BE2C (cell line): ENCODE results near the gene DEFB128.

Experiments used
- DNase-seq: peaks from one replicate; pipeline ENCODE4 v3.0.0-alpha.2; 2020
- H3K27me3 ChIP-seq: fragments of 250-450 bp; sonication (Bioruptor Pico); 2 replicates; pipeline ENCODE4 v1.5.1; 2020; ENCODE audit warnings: mild to moderate bottlenecking
- H3K36me3 ChIP-seq: fragments of 250-450 bp; sonication (Bioruptor Pico); 2 replicates; pipeline ENCODE4 v1.5.1; 2020; ENCODE audit warnings: mild to moderate bottlenecking
- H3K4me1 ChIP-seq: fragments of 250-450 bp; sonication (Bioruptor Pico); 2 replicates; pipeline ENCODE4 v1.5.1; 2020
- H3K4me3 ChIP-seq: 2 replicates; pipeline ENCODE4 v1.5.1; 2011; ENCODE audit warnings: low read depth, low read length
- H3K9me3 ChIP-seq: fragments of 250-450 bp; sonication (Bioruptor Pico); 2 replicates; pipeline ENCODE4 v1.5.1; 2020
- TF ChIP-seq, protein P1 (sequence below): IDR thresholded peaks from 2 replicates; pipeline ENCODE4 v1.5.1; 2012; ENCODE audit warnings: mild to moderate bottlenecking, low read depth, low read length

The DEFB128 gene

DNA sequence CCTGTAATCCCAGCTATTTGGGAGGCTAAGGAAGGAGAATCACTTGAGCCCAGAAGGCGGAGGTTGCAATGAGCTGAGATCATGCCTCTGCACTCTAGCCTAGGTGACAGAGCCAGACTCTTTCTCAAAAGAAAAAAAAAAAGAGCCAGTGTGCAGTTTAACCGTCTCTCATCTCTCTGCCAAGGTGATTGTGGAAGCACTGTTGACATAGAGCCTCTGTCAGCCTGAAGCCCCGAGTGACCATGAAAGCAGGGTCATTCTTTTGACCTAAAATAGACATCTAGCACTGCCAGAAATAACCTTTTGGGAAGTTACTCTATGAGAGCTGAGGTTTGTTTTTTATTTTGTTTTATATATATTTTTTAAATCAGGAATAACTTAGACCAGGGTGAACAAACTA is 24.9 kb downstream of the DEFB128 start:
- TF ChIP-seq, protein P1, sequence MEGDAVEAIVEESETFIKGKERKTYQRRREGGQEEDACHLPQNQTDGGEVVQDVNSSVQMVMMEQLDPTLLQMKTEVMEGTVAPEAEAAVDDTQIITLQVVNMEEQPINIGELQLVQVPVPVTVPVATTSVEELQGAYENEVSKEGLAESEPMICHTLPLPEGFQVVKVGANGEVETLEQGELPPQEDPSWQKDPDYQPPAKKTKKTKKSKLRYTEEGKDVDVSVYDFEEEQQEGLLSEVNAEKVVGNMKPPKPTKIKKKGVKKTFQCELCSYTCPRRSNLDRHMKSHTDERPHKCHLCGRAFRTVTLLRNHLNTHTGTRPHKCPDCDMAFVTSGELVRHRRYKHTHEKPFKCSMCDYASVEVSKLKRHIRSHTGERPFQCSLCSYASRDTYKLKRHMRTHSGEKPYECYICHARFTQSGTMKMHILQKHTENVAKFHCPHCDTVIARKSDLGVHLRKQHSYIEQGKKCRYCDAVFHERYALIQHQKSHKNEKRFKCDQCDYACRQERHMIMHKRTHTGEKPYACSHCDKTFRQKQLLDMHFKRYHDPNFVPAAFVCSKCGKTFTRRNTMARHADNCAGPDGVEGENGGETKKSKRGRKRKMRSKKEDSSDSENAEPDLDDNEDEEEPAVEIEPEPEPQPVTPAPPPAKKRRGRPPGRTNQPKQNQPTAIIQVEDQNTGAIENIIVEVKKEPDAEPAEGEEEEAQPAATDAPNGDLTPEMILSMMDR: no peak
- H3K36me3 ChIP-seq: no peaks in the 10 kb centered on the region
- no peaks in the 10 kb centered on the region for H3K9me3 ChIP-seq
- no peaks in the 10 kb centered on the region for H3K27me3 ChIP-seq
- no peak overlapping the region for H3K4me3 ChIP-seq
- no peaks in the 10 kb centered on the region for H3K4me1 ChIP-seq
- DNase-seq: no peak

DNA sequence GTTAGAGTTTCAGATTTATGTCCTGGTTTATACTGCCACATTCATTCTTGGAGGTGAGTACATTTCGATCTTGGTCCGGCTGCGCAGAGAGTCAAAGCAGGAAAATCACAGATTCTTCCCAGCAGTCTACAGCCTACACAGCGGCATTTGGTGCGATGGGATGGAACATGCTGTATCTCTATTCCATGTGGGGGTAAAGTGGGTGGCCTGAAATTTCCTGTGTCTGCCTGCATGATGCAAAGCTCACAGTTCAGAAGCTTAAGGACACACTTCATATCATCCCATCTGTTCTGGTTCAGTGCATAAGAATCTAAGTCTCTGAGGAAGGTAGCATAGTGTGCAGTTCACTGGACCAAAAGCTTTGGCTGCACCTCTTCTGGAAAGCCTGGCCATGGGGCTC is 32.4 kb downstream of the DEFB128 start, which contains the start of gene DEFB127:
Gene DEFB127, plus strand, starts transcription at position 301 of the 400 bp plus-strand sequence. Its CDS starts 91 bp downstream, at position 392.
- no peak for DNase-seq
- H3K36me3 ChIP-seq: no peaks in the 10 kb centered on the region
- H3K9me3 ChIP-seq: no peaks in the 10 kb centered on the region
- H3K4me1 ChIP-seq: no peaks in the 10 kb centered on the region
- no peaks in the 10 kb centered on the region for H3K27me3 ChIP-seq
- H3K4me3 ChIP-seq: no peak within 1 kb of the TSS
- TF ChIP-seq, protein P1: no peak

DNA sequence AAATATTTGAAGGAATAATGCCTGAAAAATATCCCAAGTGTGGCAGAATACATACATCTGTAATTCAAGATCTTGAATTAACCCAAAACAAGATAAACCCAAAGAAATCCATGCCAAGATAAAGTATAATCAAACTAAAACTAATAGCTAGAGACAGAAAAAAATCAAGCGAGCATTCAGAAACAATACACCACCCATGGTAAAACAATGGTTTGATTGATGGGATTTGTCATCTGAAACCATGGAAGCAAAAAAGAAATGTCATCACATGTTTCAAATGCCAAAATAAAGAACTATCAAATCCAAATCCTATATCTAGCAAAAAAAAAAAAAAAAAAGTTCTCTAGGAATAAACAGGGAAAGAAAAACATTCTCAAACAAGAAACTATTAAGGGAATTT is 37.4 kb downstream of the DEFB128 start:
- TF ChIP-seq, protein P1: no peak
- Histone ChIP-seq H3K9me3 (no peaks in the 10 kb centered on the region), H3K4me1 (no peaks in the 10 kb centered on the region), H3K27me3 (no peaks in the 10 kb centered on the region), H3K4me3 (no peak overlapping the region), H3K36me3 (no peaks in the 10 kb centered on the region)
- DNase-seq: no peak

DNA sequence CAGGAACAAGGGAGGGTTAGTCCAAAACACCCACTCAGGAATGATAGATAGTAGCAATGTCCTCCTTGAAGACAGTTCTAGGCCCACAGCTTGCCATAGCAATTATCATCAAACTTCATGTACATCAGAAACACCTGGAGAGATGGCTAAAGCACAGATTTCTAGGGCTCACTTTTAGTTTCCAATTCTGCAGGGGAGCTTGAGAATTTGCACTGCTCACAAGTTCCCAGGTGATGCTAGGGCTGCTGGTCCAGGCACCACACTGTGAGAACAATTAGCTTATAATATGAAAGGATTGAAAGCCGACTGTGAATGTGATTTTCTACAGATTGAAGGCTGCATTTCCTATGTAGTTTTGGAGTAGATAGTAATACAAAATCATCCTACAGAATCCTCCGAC is 43.6 kb downstream of the DEFB128 start:
- Histone ChIP-seq H3K4me1 (no peaks in the 10 kb centered on the region), H3K9me3 (no peaks in the 10 kb centered on the region), H3K27me3 (no peaks in the 10 kb centered on the region), H3K4me3 (no peak overlapping the region), H3K36me3 (no peaks in the 10 kb centered on the region)
- TF ChIP-seq, protein P1: no peak
- DNase-seq: no peak

DNA sequence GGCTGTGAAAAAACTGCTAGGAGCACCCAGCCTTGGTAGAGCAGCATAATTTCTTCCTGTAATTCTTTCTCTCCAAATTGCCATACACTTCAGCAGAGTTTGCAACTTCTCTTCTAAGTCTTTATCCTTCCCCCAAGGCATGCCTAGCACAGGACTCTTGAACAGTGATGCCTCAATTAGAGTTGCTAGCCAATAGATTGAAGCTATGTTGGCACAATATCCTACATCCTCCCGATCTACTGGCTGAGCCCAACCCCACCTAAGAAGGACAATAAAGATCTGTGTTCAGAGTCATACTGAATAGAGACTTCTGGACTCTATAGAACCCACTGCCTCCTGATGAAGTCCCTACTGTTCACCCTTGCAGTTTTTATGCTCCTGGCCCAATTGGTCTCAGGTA is 47.2 kb downstream of the DEFB128 start, which contains the start of gene DEFB126:
Gene DEFB126, plus strand, starts transcription at position 301 of the 400 bp plus-strand sequence. Its CDS starts 39 bp downstream, at position 340.
- TF ChIP-seq, protein P1: no peak
- no peaks in the 10 kb centered on the region for H3K9me3 ChIP-seq
- H3K4me3 ChIP-seq: no peak within 1 kb of the TSS
- no peak for DNase-seq
- no peaks in the 10 kb centered on the region for H3K36me3 ChIP-seq
- H3K27me3 ChIP-seq: no peaks in the 10 kb centered on the region
- H3K4me1 ChIP-seq: no peaks in the 10 kb centered on the region
